Body of pancreas (tissue), 4 donors: ENCODE measurements around the gene LUC7L.

Source experiments
- POLR2A ChIP-seq, 3 donors: fragments of 450-650 bp; IDR thresholded peaks; one replicate each; pipeline ENCODE4 v1.6.1; 2016; ENCODE audit warnings: antibody characterized with exemption in 3 of 3, mild to moderate bottlenecking in 2 of 3
- TF ChIP-seq, protein P1 (sequence below), 7 experiments: fragments of 450-650 bp in 4 of 7; fragments of 200-600 bp in 3 of 7; sonication (generic) in 3 of 7; IDR thresholded peaks; one replicate each; pipeline ENCODE4 v1.5.1; 2016 to 2019; ENCODE audit warnings: antibody characterized with exemption in 7 of 7

- TF ChIP-seq, protein P1, sequence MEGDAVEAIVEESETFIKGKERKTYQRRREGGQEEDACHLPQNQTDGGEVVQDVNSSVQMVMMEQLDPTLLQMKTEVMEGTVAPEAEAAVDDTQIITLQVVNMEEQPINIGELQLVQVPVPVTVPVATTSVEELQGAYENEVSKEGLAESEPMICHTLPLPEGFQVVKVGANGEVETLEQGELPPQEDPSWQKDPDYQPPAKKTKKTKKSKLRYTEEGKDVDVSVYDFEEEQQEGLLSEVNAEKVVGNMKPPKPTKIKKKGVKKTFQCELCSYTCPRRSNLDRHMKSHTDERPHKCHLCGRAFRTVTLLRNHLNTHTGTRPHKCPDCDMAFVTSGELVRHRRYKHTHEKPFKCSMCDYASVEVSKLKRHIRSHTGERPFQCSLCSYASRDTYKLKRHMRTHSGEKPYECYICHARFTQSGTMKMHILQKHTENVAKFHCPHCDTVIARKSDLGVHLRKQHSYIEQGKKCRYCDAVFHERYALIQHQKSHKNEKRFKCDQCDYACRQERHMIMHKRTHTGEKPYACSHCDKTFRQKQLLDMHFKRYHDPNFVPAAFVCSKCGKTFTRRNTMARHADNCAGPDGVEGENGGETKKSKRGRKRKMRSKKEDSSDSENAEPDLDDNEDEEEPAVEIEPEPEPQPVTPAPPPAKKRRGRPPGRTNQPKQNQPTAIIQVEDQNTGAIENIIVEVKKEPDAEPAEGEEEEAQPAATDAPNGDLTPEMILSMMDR (IDR thresholded peaks at IDR 0.05) = no peak
- peak; percentile 79 to 95 (median 89) for TF ChIP-seq POLR2A (IDR thresholded peaks at IDR 0.05)
These were observed at the start of gene LUC7L for GRCh38 chr16:228852-229730.
